Thyroid gland (tissue), 4 donors: ENCODE results near the gene RFX3.

Source experiments
- POLR2A ChIP-seq, 2 donors: fragments of 450-650 bp; IDR thresholded peaks; one replicate each; pipeline ENCODE4 v1.6.1; 2017; ENCODE audit warnings: antibody characterized with exemption in 2 of 2, mild to moderate bottlenecking in 2 of 2, moderate library complexity in 1 of 2
- TF ChIP-seq, protein P1 (sequence below), 6 experiments: fragments of 200-600 bp in 3 of 6; fragments of 450-650 bp in 3 of 6; sonication (generic) in 3 of 6; IDR thresholded peaks; one replicate each; pipeline ENCODE4 v1.5.1; 2016 to 2019; ENCODE audit warnings: antibody characterized with exemption in 6 of 6, mild to moderate bottlenecking in 2 of 6, inconsistent platforms in 1 of 6, moderate library complexity in 1 of 6

- no peak for TF ChIP-seq POLR2A (IDR thresholded peaks at IDR 0.05)
- TF ChIP-seq, protein P1, sequence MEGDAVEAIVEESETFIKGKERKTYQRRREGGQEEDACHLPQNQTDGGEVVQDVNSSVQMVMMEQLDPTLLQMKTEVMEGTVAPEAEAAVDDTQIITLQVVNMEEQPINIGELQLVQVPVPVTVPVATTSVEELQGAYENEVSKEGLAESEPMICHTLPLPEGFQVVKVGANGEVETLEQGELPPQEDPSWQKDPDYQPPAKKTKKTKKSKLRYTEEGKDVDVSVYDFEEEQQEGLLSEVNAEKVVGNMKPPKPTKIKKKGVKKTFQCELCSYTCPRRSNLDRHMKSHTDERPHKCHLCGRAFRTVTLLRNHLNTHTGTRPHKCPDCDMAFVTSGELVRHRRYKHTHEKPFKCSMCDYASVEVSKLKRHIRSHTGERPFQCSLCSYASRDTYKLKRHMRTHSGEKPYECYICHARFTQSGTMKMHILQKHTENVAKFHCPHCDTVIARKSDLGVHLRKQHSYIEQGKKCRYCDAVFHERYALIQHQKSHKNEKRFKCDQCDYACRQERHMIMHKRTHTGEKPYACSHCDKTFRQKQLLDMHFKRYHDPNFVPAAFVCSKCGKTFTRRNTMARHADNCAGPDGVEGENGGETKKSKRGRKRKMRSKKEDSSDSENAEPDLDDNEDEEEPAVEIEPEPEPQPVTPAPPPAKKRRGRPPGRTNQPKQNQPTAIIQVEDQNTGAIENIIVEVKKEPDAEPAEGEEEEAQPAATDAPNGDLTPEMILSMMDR (IDR thresholded peaks at IDR 0.05) = no peak
Measured at GRCh38 chr9:3515405-3515804, 10.4 kb downstream of the RFX3 start.
